GM12875 (cell line): ENCODE data around the gene POSTN.

ENCODE experiments used
- H3K4me3 ChIP-seq: one replicate; pipeline ENCODE4 v1.5.1; 2011; ENCODE audit warnings: low read depth, low read length, control low read depth
- CTCF ChIP-seq: IDR thresholded peaks from 2 replicates; pipeline ENCODE4 v1.5.1; 2011; ENCODE audit warnings: low read depth, mild to moderate bottlenecking, control low read depth, inconsistent platforms, low read length, moderate library complexity, borderline replicate concordance; ENCODE audit not compliant: insufficient read depth

POSTN gene

GRCh38 chr13:37636701-37637100 is 38.1 kb upstream of the POSTN start:
- no peak overlapping the region for H3K4me3 ChIP-seq

GRCh38 chr13:37632294-37632693 is 33.7 kb upstream of the POSTN start:
- no peak overlapping the region for H3K4me3 ChIP-seq
- no peak for TF ChIP-seq CTCF

More at GRCh38 chr13:37636701-37637100, 38.1 kb upstream of the POSTN start:
- no peak for TF ChIP-seq CTCF

- H3K4me3 ChIP-seq: no peak overlapping the region
- TF ChIP-seq CTCF: no peak
These were observed 28.9 kb upstream of the POSTN start for GRCh38 chr13:37627428-37627827.

GRCh38 chr13:37621811-37622361 is 23.3 kb upstream of the POSTN start:
- no peak for TF ChIP-seq CTCF
- no peak overlapping the region for H3K4me3 ChIP-seq

GRCh38 chr13:37618554-37618953 is 20.0 kb upstream of the POSTN start:
- H3K4me3 ChIP-seq: no peak overlapping the region
- TF ChIP-seq CTCF: no peak

GRCh38 chr13:37617173-37617572 is 18.6 kb upstream of the POSTN start:
- no peak overlapping the region for H3K4me3 ChIP-seq
- no peak for TF ChIP-seq CTCF

GRCh38 chr13:37616131-37616530 is 17.6 kb upstream of the POSTN start:
- TF ChIP-seq CTCF: no peak

More at GRCh38 chr13:37616131-37616530, 17.6 kb upstream of the POSTN start:
- H3K4me3 ChIP-seq: no peak overlapping the region
